ENCODE measurements around the gene LYRM4. TPM values are rescaled to one million over a fixed set of nuclear protein-coding genes. Genes with fewer than 3 reads are reported as not detected.

Gene LYRM4
- total RNA-seq, 6 experiments from 2014 or later: 26.8 to 36.3 (median 30.2) TPM

DNA sequence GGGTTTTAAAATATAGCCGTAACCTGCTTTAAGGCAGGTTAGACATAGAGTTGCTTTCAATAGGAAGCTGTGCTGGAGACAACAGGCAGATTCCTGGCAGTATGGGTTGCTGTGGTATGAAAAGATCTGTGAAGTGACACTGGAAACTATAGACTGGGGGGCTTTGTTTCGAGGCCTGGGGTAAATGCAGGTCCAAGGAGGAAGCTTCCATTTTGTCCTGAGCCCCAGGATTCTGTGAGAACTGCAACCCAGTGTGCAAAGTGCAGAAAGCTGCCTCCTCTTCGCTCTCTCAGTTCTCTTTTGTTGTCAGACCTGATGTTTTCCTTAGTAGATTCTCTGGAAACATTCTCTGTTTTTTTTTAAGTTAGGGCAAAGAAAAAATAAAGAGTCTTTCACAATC lies 86.9 kb downstream of the LYRM4 start:
- no peak overlapping the region for H3K4me3 Mint-ChIP-seq
- H3K27ac Mint-ChIP-seq: no peak overlapping the region
- TF ChIP-seq, protein P1, sequence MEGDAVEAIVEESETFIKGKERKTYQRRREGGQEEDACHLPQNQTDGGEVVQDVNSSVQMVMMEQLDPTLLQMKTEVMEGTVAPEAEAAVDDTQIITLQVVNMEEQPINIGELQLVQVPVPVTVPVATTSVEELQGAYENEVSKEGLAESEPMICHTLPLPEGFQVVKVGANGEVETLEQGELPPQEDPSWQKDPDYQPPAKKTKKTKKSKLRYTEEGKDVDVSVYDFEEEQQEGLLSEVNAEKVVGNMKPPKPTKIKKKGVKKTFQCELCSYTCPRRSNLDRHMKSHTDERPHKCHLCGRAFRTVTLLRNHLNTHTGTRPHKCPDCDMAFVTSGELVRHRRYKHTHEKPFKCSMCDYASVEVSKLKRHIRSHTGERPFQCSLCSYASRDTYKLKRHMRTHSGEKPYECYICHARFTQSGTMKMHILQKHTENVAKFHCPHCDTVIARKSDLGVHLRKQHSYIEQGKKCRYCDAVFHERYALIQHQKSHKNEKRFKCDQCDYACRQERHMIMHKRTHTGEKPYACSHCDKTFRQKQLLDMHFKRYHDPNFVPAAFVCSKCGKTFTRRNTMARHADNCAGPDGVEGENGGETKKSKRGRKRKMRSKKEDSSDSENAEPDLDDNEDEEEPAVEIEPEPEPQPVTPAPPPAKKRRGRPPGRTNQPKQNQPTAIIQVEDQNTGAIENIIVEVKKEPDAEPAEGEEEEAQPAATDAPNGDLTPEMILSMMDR (IDR thresholded peaks at IDR 0.05): no peak
- no peaks in the 10 kb centered on the region for H3K9me3 Mint-ChIP-seq
- H3K27me3 Mint-ChIP-seq (ENCODE audit: insufficient read depth): no peaks in the 10 kb centered on the region
- no peak for DNase-seq
- H3K4me1 Mint-ChIP-seq (ENCODE audit: low read depth): peaks cover 8% of the 10 kb centered on the region; the same call in 1 of the 2 replicates
- no peaks in the 10 kb centered on the region for H3K36me3 Mint-ChIP-seq (ENCODE audit: low read depth)

DNA sequence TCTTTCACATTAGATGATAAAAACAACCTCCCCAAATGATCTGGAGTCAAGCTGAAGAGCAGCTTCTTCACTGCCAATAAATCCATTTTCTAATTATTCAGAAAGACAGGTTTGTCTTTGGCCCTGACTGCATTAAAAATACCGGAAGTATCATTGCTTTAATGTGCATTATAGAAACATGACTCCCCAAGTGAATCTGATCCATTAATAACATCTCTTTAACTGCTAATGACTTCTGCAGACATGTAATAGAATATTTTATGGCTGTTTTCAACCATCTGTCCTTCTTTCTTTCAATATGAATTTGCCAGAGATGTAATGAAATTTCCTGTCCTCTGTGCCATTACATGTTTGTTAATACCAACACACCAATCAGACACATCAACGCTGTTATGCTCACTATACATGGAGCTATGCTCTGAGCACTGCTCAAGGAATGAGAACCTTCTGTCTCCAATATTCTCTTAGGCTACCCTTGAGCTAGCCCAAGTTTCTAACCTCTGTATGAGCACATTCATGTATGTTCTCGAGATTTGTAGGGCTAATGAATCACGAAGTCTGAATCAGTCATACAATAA lies 87.8 kb downstream of the LYRM4 start:
- TF ChIP-seq, protein P1 (IDR thresholded peaks at IDR 0.05): no peak
- Mint-ChIP-seq H3K4me3 (no peak overlapping the region), H3K9me3 (no peaks in the 10 kb centered on the region), H3K27me3 (ENCODE audit: insufficient read depth) (no peaks in the 10 kb centered on the region), H3K36me3 (ENCODE audit: low read depth) (no peaks in the 10 kb centered on the region), H3K27ac (no peak overlapping the region), H3K4me1 (ENCODE audit: low read depth) (peaks cover 10% of the 10 kb centered on the region)
- no peak for DNase-seq

DNA sequence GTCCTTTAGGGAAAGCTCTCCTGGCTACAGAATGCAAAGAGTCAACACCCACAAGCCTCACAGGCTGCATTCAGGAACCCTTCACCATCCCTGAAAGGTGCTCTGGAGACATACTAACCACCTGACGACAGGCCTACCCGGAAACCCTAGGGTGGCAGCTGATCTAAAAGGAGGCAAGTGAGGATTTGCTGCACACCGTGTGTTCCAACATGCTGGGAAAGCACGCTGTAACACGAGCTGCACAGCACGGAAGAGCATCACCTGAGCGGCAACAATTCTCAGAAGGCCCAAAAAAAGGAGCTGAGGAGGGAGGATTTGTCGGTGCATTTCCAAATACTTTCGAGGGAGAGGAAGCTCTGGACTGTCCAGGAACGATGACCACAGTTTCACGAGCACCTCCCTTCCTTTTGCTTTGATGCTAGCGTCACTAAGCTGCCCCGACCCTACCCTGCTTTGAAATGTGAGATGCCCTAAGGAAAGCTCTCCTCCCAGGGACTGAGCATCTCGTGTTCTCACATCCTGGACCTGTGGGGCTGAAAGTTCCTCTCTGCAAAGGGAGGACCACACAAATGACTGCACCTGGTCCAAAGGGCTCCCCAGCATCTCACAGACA lies 88.6 kb downstream of the LYRM4 start:
- no peak overlapping the region for H3K27ac Mint-ChIP-seq
- no peaks in the 10 kb centered on the region for H3K36me3 Mint-ChIP-seq (ENCODE audit: low read depth)

DNA sequence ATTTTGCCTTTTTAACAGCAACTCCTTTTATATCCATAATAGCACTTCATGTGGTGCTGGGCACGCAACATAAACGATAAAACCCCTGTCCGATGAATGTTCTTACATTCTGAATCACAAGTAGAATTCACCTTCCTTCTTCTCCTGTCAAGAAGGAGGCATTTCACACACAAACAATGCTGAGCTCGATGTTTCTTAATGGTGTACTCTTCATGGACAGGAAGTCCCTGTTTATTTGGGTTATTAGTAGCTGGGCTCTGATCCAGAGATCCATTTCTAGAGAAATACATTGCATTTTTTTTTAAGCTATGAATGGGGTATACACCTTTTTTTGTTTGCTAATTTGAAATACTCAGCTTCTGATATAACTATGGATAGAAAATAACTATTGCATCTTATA lies 93.2 kb downstream of the LYRM4 start:
- TF ChIP-seq, protein P1 (IDR thresholded peaks at IDR 0.05): no peak
- H3K27ac Mint-ChIP-seq: no peak overlapping the region
- no peaks in the 10 kb centered on the region for H3K27me3 Mint-ChIP-seq (ENCODE audit: insufficient read depth)
- no peaks in the 10 kb centered on the region for H3K36me3 Mint-ChIP-seq (ENCODE audit: low read depth)
- no peak for DNase-seq
- H3K9me3 Mint-ChIP-seq: no peaks in the 10 kb centered on the region
- peaks cover 12% of the 10 kb centered on the region for H3K4me1 Mint-ChIP-seq (ENCODE audit: low read depth)
- H3K4me3 Mint-ChIP-seq: no peak overlapping the region

More for the DNA sequence above, 88.6 kb downstream of the LYRM4 start:
- Mint-ChIP-seq H3K4me1 (ENCODE audit: low read depth) (peaks cover 19% of the 10 kb centered on the region), H3K27me3 (ENCODE audit: insufficient read depth) (no peaks in the 10 kb centered on the region), H3K9me3 (no peaks in the 10 kb centered on the region), H3K4me3 (no peak overlapping the region)
- TF ChIP-seq, protein P1 (IDR thresholded peaks at IDR 0.05): no peak
- DNase-seq: no peak

DNA sequence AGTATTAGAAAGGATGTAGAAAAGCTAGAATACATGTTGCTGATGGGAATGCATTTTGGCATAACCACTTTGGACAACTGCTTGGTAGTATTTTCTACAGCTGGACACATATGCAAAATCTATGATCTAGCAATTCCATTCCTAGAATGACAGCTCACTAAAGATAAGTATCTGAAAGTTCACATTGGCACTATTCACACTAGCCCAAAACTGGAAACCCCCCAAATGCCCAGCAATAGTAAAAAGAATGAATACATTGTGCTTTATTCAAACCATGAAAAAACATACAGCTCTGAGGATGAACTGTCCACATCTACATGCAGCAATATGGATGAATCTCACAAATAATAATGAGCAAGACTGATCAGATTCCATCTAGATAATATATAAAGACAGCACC lies 96.7 kb downstream of the LYRM4 start:
- no peak overlapping the region for H3K4me3 Mint-ChIP-seq
- H3K4me1 Mint-ChIP-seq (ENCODE audit: low read depth): peaks cover 26% of the 10 kb centered on the region
- no peak overlapping the region for H3K27ac Mint-ChIP-seq
- no peaks in the 10 kb centered on the region for H3K27me3 Mint-ChIP-seq (ENCODE audit: insufficient read depth)
- H3K9me3 Mint-ChIP-seq: no peaks in the 10 kb centered on the region
- TF ChIP-seq, protein P1 (IDR thresholded peaks at IDR 0.05): no peak
- peaks cover 4% of the 10 kb centered on the region; the same call in 1 of the 2 replicates for H3K36me3 Mint-ChIP-seq (ENCODE audit: low read depth)
- no peak for DNase-seq
